MG63 (cell line): Measurements from ENCODE around the gene MSANTD4. TPM values are rescaled to one million over a fixed set of nuclear protein-coding genes. Genes with fewer than 3 reads are reported as not detected.
"Not testable (repeated sequence)": the region's sequence is repeated elsewhere in the genome, so short reads cannot be mapped to it uniquely, and the experiment has no call there.

Experiments used
- DNase-seq: peaks from one replicate; pipeline ENCODE4 v3.0.0-alpha.2; 2020
- H3K27me3 ChIP-seq: fragments of 250-450 bp; sonication (Bioruptor Pico); 2 replicates; pipeline ENCODE4 v1.5.1; 2020; ENCODE audit warnings: mild to moderate bottlenecking, moderate library complexity
- H3K36me3 ChIP-seq: fragments of 250-450 bp; sonication (Bioruptor Pico); 2 replicates; pipeline ENCODE4 v1.5.1; 2020; ENCODE audit warnings: mild to moderate bottlenecking, moderate library complexity
- H3K4me3 ChIP-seq: fragments of 250-450 bp; sonication (Bioruptor Pico); 2 replicates; pipeline ENCODE4 v1.5.1; 2020; ENCODE audit warnings: mild to moderate bottlenecking, moderate library complexity
- H3K9me3 ChIP-seq: fragments of 250-450 bp; sonication (Bioruptor Pico); 2 replicates; pipeline ENCODE4 v1.5.1; 2020; ENCODE audit warnings: mild to moderate bottlenecking, moderate library complexity
- total RNA-seq: library from RNA; depleted of rRNA; stranded (reverse); fragments of >200 nt; shearing (Covaris generic); gene quantifications from 2 replicates; pipeline ENCODE4 v1.2.3, GENCODE V29; 2014; ENCODE audit warnings: low replicate concordance

The MSANTD4 gene
- total RNA-seq, 1 experiment from 2014 or later = 14.9 TPM

GRCh38 chr11:106022795-106023275 lies 795 bp upstream of the MSANTD4 start:
- no peaks in the 10 kb centered on the region for H3K27me3 ChIP-seq
- H3K9me3 ChIP-seq = no peaks in the 10 kb centered on the region; the same call in 1 of the 2 replicates
- DNase-seq = no peak
- peak overlapping the region; percentile 95 for H3K4me3 ChIP-seq
- H3K36me3 ChIP-seq = peaks cover 10% of the 10 kb centered on the region

- peaks cover 10% of the 10 kb centered on the region for H3K36me3 ChIP-seq
- H3K9me3 ChIP-seq = no peaks in the 10 kb centered on the region
- H3K4me3 ChIP-seq = peak overlapping the region; percentile 95
- H3K27me3 ChIP-seq = no peaks in the 10 kb centered on the region
- DNase-seq = no peak
These were observed 666 bp downstream of the MSANTD4 start for GRCh38 chr11:106021181-106021966.

- H3K9me3 ChIP-seq = no peaks in the 10 kb centered on the region
- DNase-seq = no peak
- no peak overlapping the region for H3K4me3 ChIP-seq
- no peaks in the 10 kb centered on the region for H3K27me3 ChIP-seq
- H3K36me3 ChIP-seq = peaks cover 10% of the 10 kb centered on the region
These were observed 4.9 kb downstream of the MSANTD4 start for GRCh38 chr11:106017093-106017492.

- Histone ChIP-seq H3K4me3 (no peak overlapping the region), H3K9me3 (no peaks in the 10 kb centered on the region), H3K36me3 (peaks cover 11% of the 10 kb centered on the region), H3K27me3 (no peaks in the 10 kb centered on the region)
- no peak for DNase-seq
These were observed 7.0 kb downstream of the MSANTD4 start for GRCh38 chr11:106015066-106015465.

GRCh38 chr11:106014620-106015019 lies 7.4 kb downstream of the MSANTD4 start:
- DNase-seq = no peak
- Histone ChIP-seq H3K27me3 (no peaks in the 10 kb centered on the region), H3K9me3 (no peaks in the 10 kb centered on the region), H3K4me3 (no peak overlapping the region), H3K36me3 (peaks cover 13% of the 10 kb centered on the region)

- Histone ChIP-seq H3K4me3 (no peak overlapping the region), H3K27me3 (no peaks in the 10 kb centered on the region), H3K36me3 (peaks cover 18% of the 10 kb centered on the region), H3K9me3 (no peaks in the 10 kb centered on the region)
- DNase-seq = no peak
These were observed 8.0 kb downstream of the MSANTD4 start for GRCh38 chr11:106014035-106014434.

GRCh38 chr11:106012744-106013143 lies 9.3 kb downstream of the MSANTD4 start:
- Histone ChIP-seq H3K36me3 (peaks cover 31% of the 10 kb centered on the region), H3K4me3 (no peak overlapping the region), H3K27me3 (no peaks in the 10 kb centered on the region), H3K9me3 (no peaks in the 10 kb centered on the region; the same call in 1 of the 2 replicates)
- DNase-seq = peak; percentile 65

- H3K9me3 ChIP-seq = no peaks in the 10 kb centered on the region; the same call in 1 of the 2 replicates
- no peak overlapping the region for H3K4me3 ChIP-seq
- H3K36me3 ChIP-seq = peaks cover 44% of the 10 kb centered on the region
- no peaks in the 10 kb centered on the region for H3K27me3 ChIP-seq
- DNase-seq = peak; percentile 28
These were observed 10.6 kb downstream of the MSANTD4 start for GRCh38 chr11:106011481-106011880.

GRCh38 chr11:106003094-106003493 lies 18.9 kb downstream of the MSANTD4 start:
- not testable (repeated sequence) for H3K4me3 ChIP-seq, H3K27me3 ChIP-seq, H3K9me3 ChIP-seq, DNase-seq
- peaks cover 38% of the 10 kb centered on the region for H3K36me3 ChIP-seq

- H3K36me3 ChIP-seq = peaks cover 22% of the 10 kb centered on the region
- peak; percentile 17 for DNase-seq
- H3K9me3 ChIP-seq = 0 out of 2 replicates have a peak, but pooled peaks cover 2% of the 10 kb centered on the region
- no peaks in the 10 kb centered on the region for H3K27me3 ChIP-seq
- no peak overlapping the region for H3K4me3 ChIP-seq
These were observed 20.6 kb downstream of the MSANTD4 start for GRCh38 chr11:106001304-106002012.

- Histone ChIP-seq H3K36me3 (peaks cover 6% of the 10 kb centered on the region), H3K4me3 (no peak overlapping the region), H3K9me3 (no peaks in the 10 kb centered on the region), H3K27me3 (no peaks in the 10 kb centered on the region)
- DNase-seq = no peak
These were observed 30.2 kb downstream of the MSANTD4 start for GRCh38 chr11:105991888-105992287.

GRCh38 chr11:105989124-105989523 lies 32.9 kb downstream of the MSANTD4 start:
- no peaks in the 10 kb centered on the region for H3K27me3 ChIP-seq
- no peak for DNase-seq
- no peaks in the 10 kb centered on the region for H3K9me3 ChIP-seq
- H3K4me3 ChIP-seq = no peak overlapping the region
- no peaks in the 10 kb centered on the region; the same call in 1 of the 2 replicates for H3K36me3 ChIP-seq

- no peaks in the 10 kb centered on the region for H3K9me3 ChIP-seq
- DNase-seq = no peak
- no peak overlapping the region for H3K4me3 ChIP-seq
- no peaks in the 10 kb centered on the region; the same call in 1 of the 2 replicates for H3K36me3 ChIP-seq
- 0 out of 2 replicates have a peak, but pooled peaks cover under 1% of the 10 kb centered on the region for H3K27me3 ChIP-seq
These were observed 33.8 kb downstream of the MSANTD4 start for GRCh38 chr11:105988197-105988596.

- no peak for DNase-seq
- H3K27me3 ChIP-seq = 0 out of 2 replicates have a peak, but pooled peaks cover 3% of the 10 kb centered on the region
- H3K36me3 ChIP-seq = no peaks in the 10 kb centered on the region
- H3K9me3 ChIP-seq = no peaks in the 10 kb centered on the region
- no peak overlapping the region for H3K4me3 ChIP-seq
These were observed 35.5 kb downstream of the MSANTD4 start for GRCh38 chr11:105986554-105986953.

GRCh38 chr11:105979997-105980703 lies 41.9 kb downstream of the MSANTD4 start:
- H3K9me3 ChIP-seq = no peaks in the 10 kb centered on the region
- no peaks in the 10 kb centered on the region for H3K36me3 ChIP-seq
- no peak overlapping the region for H3K4me3 ChIP-seq
- H3K27me3 ChIP-seq = 0 out of 2 replicates have a peak, but pooled peaks cover 3% of the 10 kb centered on the region
- no peak for DNase-seq

GRCh38 chr11:105975128-105975527 lies 46.9 kb downstream of the MSANTD4 start:
- Histone ChIP-seq H3K36me3 (no peaks in the 10 kb centered on the region), H3K9me3 (no peaks in the 10 kb centered on the region), H3K27me3 (no peaks in the 10 kb centered on the region), H3K4me3 (no peak overlapping the region)
- no peak for DNase-seq

- H3K9me3 ChIP-seq = no peaks in the 10 kb centered on the region
These were observed 52.3 kb downstream of the MSANTD4 start for GRCh38 chr11:105969756-105970155.

More at GRCh38 chr11:105969756-105970155, 52.3 kb downstream of the MSANTD4 start:
- Histone ChIP-seq H3K36me3 (no peaks in the 10 kb centered on the region), H3K4me3 (no peak overlapping the region), H3K27me3 (no peaks in the 10 kb centered on the region)
- DNase-seq = no peak
